Midbrain (tissue), 1 donor: ENCODE data around the gene SUCLG2.

Source experiments
- DNase-seq: peaks from one replicate; lab custom pipeline; 2025; lab: John Stamatoyannopoulos, UW

The SUCLG2 gene

GRCh38 chr3:67648701-67649100, 5.7 kb downstream of the SUCLG2 start:
- DNase-seq: no peak

- DNase-seq: no peak
Measured at GRCh38 chr3:67648229-67648628, 6.2 kb downstream of the SUCLG2 start.

- DNase-seq: no peak
Measured at GRCh38 chr3:67647390-67647878, 7.0 kb downstream of the SUCLG2 start.

- no peak for DNase-seq
Measured at GRCh38 chr3:67646586-67647234, 7.7 kb downstream of the SUCLG2 start.

- no peak for DNase-seq
Measured at GRCh38 chr3:67644827-67645226, 9.6 kb downstream of the SUCLG2 start.

- no peak for DNase-seq
Measured at GRCh38 chr3:67642734-67643133, 11.7 kb downstream of the SUCLG2 start.

GRCh38 chr3:67642190-67642589, 12.2 kb downstream of the SUCLG2 start:
- DNase-seq: no peak

- no peak for DNase-seq
Measured at GRCh38 chr3:67641451-67641850, 13.0 kb downstream of the SUCLG2 start.

- DNase-seq: no peak
Measured at GRCh38 chr3:67640023-67640660, 14.3 kb downstream of the SUCLG2 start.

GRCh38 chr3:67637255-67637900, 17.0 kb downstream of the SUCLG2 start:
- no peak for DNase-seq

GRCh38 chr3:67635806-67636205, 18.6 kb downstream of the SUCLG2 start:
- no peak for DNase-seq

GRCh38 chr3:67635257-67635656, 19.2 kb downstream of the SUCLG2 start:
- DNase-seq: no peak

GRCh38 chr3:67630666-67631362, 23.6 kb downstream of the SUCLG2 start:
- DNase-seq: no peak

- no peak for DNase-seq
Measured at GRCh38 chr3:67624687-67625086, 29.7 kb downstream of the SUCLG2 start.

- DNase-seq: no peak
Measured at GRCh38 chr3:67624078-67624477, 30.3 kb downstream of the SUCLG2 start.

- DNase-seq: no peak
Measured at GRCh38 chr3:67622652-67623051, 31.8 kb downstream of the SUCLG2 start.

- DNase-seq: no peak
Measured at GRCh38 chr3:67620869-67621268, 33.5 kb downstream of the SUCLG2 start.

GRCh38 chr3:67619991-67620390, 34.4 kb downstream of the SUCLG2 start:
- DNase-seq: no peak

GRCh38 chr3:67617518-67617917, 36.9 kb downstream of the SUCLG2 start:
- DNase-seq: no peak

GRCh38 chr3:67616046-67616445, 38.4 kb downstream of the SUCLG2 start:
- DNase-seq: no peak

- no peak for DNase-seq
Measured at GRCh38 chr3:67614195-67614594, 40.2 kb downstream of the SUCLG2 start.

GRCh38 chr3:67610458-67610857, 44.0 kb downstream of the SUCLG2 start:
- DNase-seq: no peak

- no peak for DNase-seq
Measured at GRCh38 chr3:67609709-67610108, 44.7 kb downstream of the SUCLG2 start.
